Ovary (tissue), 9 donors: ENCODE results near the gene RAB31. TPM values are rescaled to one million over a fixed set of nuclear protein-coding genes. Genes with fewer than 3 reads are reported as not detected.

ENCODE experiments used
- DNase-seq, 5 donors: peaks; one replicate each; pipeline ENCODE4 v3.0.0-alpha.2; 2019 to 2020
- H3K27ac ChIP-seq, 2 donors: fragments of 200-600 bp; one replicate each; pipeline versions ENCODE4 v1.5.1 to v1.8.0; 2019 to 2022
- H3K27me3 ChIP-seq: fragments of 200-600 bp; one replicate; pipeline ENCODE4 v1.8.0; 2022
- H3K36me3 ChIP-seq: fragments of 200-600 bp; sonication (generic); one replicate; pipeline ENCODE4 v1.5.1; 2019
- H3K4me1 ChIP-seq: one replicate; pipeline ENCODE4 v1.8.1; 2013; ENCODE audit warnings: mild to moderate bottlenecking, moderate library complexity; ENCODE audit not compliant: insufficient read depth
- H3K4me3 ChIP-seq: fragments of 200-600 bp; sonication (generic); one replicate; pipeline ENCODE4 v1.5.1; 2017
- H3K9me3 ChIP-seq, 2 donors: fragments of 200-600 bp in 1 of 2; sonication (generic) in 1 of 2; one replicate each; pipeline versions ENCODE4 v1.5.1 to v1.8.1; 2013 to 2019; ENCODE audit warnings: mild to moderate bottlenecking in 1 of 2, moderate library complexity in 1 of 2
- EP300 ChIP-seq: sonication (generic); formaldehyde crosslinking; IDR thresholded peaks from one replicate; pipeline ENCODE4 v1.6.1; 2017; ENCODE audit warnings: antibody characterized with exemption
- POLR2A ChIP-seq: fragments of 450-650 bp; IDR thresholded peaks from one replicate; pipeline ENCODE4 v1.6.1; 2017; ENCODE audit warnings: antibody characterized with exemption, mild to moderate bottlenecking, moderate library complexity
- WGBS, 3 donors: extraction: QIAGEN DNeasy Blood & Tissue Kit in 1 of 3; methylation state at CpG; one replicate each; pipeline versions ENCODE4 v1.1.5 to v1.1.7; 2013 to 2017; 5-methylcytosine and 5-hydroxymethylcytosine counted together
- intact Hi-C, 4 donors: fragments of 100-400 bp; cut with DNase I; formaldehyde crosslinking; loops; one replicate each; pipeline versions ENCODE4 v1.11.0 to v1.15.1; 2022 to 2023
- polyA plus RNA-seq, 2 donors: library from polyadenylated mRNA; stranded (reverse); fragments of 200-250 nt in 1 of 2; fragments of 350-450 nt in 1 of 2; fragmentation: Illumina TruSeq in 1 of 2; extraction: RNeasy Lipid Tissue Mini Kit (QIAGEN cat#74804) in 1 of 2; gene quantifications; one replicate each; pipeline ENCODE4 v1.2.3, GENCODE V29; 2013 to 2014
- total RNA-seq, 7 donors: library from RNA; depleted of rRNA in 2 of 7; stranded (reverse); fragments of >200 nt in 2 of 7; fragmentation: NEBNext Ultra II Directional in 3 of 7; extraction: Animal tissue kit (Norgen Biotek cat#: 25700) in 3 of 7; gene quantifications; one replicate each; pipeline versions ENCODE4 v1.1.0 to v1.2.4, GENCODE V29; 2016 to 2023
- TF ChIP-seq, protein P1 (sequence below), 3 donors: fragments of 450-650 bp in 2 of 3; fragments of 200-600 bp in 1 of 3; IDR thresholded peaks; one replicate each; pipeline versions ENCODE4 v1.5.1 to v1.8.0; 2016 to 2022; ENCODE audit warnings: antibody characterized with exemption in 3 of 3, mild to moderate bottlenecking in 1 of 3
- donor health status: DM: no; HTN: no; CAD: no; lungs with moderate emphysema.
- donor health status: DM: no; HTN: no; CAD: no.
- donor health status: Bipolar disorder and iron deficiency.
- donor health status: DM: yes; HTN: yes; CAD: no.
- donor health status: DM: no; HTN: no; CAD: no.
- donor health status: DM: yes; HTN: yes; CAD: no.

The RAB31 gene
- total and polyA plus RNA-seq, 9 donors = 37.9 to 188 (median 62.8) TPM

DNA sequence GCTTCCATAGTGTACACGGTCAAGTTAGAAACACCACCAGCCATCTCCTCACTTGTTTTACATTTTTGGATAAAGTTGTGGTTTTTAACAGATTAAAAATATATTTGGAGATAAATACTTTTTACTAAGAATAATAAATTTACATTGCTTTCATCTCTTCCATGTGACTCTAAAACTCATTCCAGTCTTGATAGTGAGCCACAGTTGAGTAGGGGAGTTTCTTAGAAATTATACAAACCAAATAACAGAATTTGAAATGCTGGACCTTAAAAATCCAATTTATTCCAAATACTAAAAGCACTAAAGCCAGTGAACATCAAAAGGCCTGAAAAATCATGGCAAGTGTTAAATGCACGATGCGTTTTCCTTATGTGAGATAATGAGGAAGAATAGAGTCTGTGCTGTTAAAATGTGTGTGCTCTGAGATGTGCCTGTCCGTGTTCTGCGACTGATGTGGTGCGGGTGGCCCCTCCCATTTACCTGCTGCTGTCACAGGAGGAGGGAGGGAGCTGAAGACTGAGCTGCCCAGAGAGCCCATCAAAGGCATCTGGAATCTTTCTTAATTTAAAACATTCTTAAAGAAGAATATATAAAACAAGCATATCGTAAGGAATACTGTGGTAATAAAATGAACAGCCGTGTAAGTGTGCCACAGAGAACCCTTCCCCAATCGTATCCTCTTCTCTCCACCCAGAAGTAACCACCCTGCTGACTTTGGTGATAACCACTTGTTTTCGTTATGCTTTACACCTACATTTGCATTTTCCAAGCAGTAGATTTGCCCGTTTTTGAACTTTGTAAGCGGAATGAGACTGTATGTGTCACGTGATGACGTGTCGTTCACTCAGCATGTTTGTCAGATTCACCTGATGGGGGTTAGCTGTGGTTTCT is 120.7 kb downstream of the RAB31 start:
- H3K27ac ChIP-seq = no peak overlapping the region
- intact Hi-C loops = no loop called here
- no peak overlapping the region for H3K4me3 ChIP-seq
- no peaks in the 10 kb centered on the region for H3K36me3 ChIP-seq
- 80 to 82% (median 82%) methylated on average over 15 of the region's 15 CpGs for WGBS, 3 donors
- DNase-seq = no peak
- H3K9me3 ChIP-seq = no peaks in the 10 kb centered on the region
- TF ChIP-seq, protein P1, sequence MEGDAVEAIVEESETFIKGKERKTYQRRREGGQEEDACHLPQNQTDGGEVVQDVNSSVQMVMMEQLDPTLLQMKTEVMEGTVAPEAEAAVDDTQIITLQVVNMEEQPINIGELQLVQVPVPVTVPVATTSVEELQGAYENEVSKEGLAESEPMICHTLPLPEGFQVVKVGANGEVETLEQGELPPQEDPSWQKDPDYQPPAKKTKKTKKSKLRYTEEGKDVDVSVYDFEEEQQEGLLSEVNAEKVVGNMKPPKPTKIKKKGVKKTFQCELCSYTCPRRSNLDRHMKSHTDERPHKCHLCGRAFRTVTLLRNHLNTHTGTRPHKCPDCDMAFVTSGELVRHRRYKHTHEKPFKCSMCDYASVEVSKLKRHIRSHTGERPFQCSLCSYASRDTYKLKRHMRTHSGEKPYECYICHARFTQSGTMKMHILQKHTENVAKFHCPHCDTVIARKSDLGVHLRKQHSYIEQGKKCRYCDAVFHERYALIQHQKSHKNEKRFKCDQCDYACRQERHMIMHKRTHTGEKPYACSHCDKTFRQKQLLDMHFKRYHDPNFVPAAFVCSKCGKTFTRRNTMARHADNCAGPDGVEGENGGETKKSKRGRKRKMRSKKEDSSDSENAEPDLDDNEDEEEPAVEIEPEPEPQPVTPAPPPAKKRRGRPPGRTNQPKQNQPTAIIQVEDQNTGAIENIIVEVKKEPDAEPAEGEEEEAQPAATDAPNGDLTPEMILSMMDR (IDR thresholded peaks at IDR 0.05) = no peak
- TF ChIP-seq EP300 = no peak
- TF ChIP-seq POLR2A = no peak
- no peaks in the 10 kb centered on the region for H3K27me3 ChIP-seq
- H3K4me1 ChIP-seq = peaks cover 25% of the 10 kb centered on the region

DNA sequence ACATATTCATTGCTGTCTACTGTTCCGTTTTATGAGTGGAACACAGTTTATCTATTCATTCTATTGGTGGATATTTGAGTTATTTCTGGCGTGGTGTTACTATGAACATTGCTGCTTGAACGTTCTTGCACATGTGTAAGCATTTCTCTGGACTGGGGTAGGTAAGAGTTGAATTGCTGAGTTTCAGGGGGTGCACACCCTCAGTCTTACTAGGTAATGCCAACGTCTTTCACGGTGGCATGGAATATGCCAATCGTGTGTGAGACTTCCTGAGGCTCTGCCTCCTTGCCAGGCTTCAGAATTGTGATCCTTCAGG is 121.3 kb downstream of the RAB31 start:
- intact Hi-C loops = no loop called here
- TF ChIP-seq, protein P1 (IDR thresholded peaks at IDR 0.05) = no peak
- no peak for TF ChIP-seq EP300
- no peak for TF ChIP-seq POLR2A
- no peaks in the 10 kb centered on the region for H3K27me3 ChIP-seq
- no peaks in the 10 kb centered on the region for H3K36me3 ChIP-seq
- WGBS, 3 donors = 86 to 90% (median 90%) methylated on average over 6 of the region's 6 CpGs
- peaks cover 21% of the 10 kb centered on the region for H3K4me1 ChIP-seq
- no peaks in the 10 kb centered on the region for H3K9me3 ChIP-seq
- no peak overlapping the region for H3K4me3 ChIP-seq
- H3K27ac ChIP-seq = no peak overlapping the region
- DNase-seq = no peak

DNA sequence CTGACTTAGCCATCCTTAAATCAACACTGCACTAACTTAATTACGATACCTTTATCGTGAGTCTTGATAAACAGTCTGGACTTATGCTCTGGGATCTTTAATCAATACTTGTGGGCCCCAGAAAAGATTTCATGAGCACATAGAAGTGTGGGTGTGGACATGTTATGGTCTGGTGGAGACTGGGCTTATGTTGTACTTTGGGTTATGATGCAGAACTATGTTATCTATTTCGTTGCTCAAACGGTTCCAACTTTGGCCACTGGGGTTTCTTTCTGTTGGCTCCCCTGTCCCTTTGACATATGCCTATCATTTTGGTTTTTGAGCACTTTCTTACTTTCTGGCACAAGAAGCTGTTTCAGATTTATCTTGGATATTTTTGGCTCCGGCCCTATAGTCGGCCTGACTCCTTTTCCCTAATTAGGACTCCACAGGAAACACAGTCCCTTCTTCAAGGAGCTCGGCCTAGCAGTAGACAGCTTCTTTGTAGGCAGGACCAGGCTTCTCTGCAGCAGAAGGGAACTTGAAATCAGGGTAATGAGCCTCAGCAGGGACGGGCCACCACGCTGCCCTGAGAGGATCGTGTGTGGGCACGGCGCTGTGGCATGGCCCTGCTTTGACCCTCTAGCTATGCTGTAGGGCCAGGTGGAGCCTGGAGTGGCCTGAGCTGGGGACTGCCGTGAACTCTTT is 123.1 kb downstream of the RAB31 start:
- TF ChIP-seq, protein P1 (IDR thresholded peaks at IDR 0.05) = no peak
- no peak for TF ChIP-seq EP300
- no peak for TF ChIP-seq POLR2A
- H3K4me3 ChIP-seq = no peak overlapping the region
- H3K27me3 ChIP-seq = no peaks in the 10 kb centered on the region
- WGBS, 3 donors = 70 to 80% (median 73%) methylated on average over 13 of the region's 13 CpGs
- no peaks in the 10 kb centered on the region for H3K9me3 ChIP-seq
- no peak for DNase-seq
- no peak overlapping the region for H3K27ac ChIP-seq
- H3K36me3 ChIP-seq = no peaks in the 10 kb centered on the region
- H3K4me1 ChIP-seq = peaks cover 12% of the 10 kb centered on the region
- intact Hi-C loops = no loop called here

DNA sequence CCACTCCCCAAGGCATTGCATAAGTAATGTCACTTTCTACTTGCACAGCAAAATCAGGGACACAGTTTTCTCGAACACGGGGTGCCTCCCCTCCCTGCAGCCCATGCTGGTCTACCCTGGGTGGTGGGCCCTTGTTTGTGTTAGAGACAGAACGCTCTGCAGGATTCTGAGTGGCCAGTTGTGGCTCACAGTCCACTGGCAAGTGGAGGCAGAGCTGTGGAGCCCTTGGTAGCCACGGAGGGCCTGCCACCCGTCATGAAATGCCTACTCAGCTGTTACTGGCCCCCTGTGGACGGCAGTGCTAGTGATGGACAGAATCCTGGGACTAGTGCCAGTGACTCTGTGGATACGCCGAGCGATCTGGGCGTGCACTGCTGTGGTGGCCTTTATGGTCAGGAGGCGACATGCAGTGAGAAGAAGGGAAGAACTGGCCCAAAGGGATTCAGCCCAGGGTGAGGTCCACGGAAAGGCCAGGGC is 123.7 kb downstream of the RAB31 start:
- intact Hi-C loops = no loop called here

More for the DNA sequence above, 123.7 kb downstream of the RAB31 start:
- Histone ChIP-seq H3K36me3 (no peaks in the 10 kb centered on the region), H3K27ac (no peak overlapping the region), H3K27me3 (no peaks in the 10 kb centered on the region), H3K4me1 (peaks cover 12% of the 10 kb centered on the region), H3K4me3 (no peak overlapping the region), H3K9me3 (no peaks in the 10 kb centered on the region)
- WGBS, 3 donors = 85 to 91% (median 91%) methylated on average over 12 of the region's 12 CpGs
- no peak for DNase-seq
- TF ChIP-seq POLR2A (no peak), EP300 (no peak)
- TF ChIP-seq, protein P1 (IDR thresholded peaks at IDR 0.05) = no peak
